NCI-H1105 (cell line): Measurements from ENCODE around the gene TPX2.
"Not testable (repeated sequence)": the region's sequence is repeated elsewhere in the genome, so short reads cannot be mapped to it uniquely, and the experiment has no call there.

Experiments
- DNase-seq: peaks from one replicate; lab custom pipeline; 2025; lab: John Stamatoyannopoulos, UW

The TPX2 gene

GRCh38 chr20:31720486-31721407 is 18.3 kb upstream of the TPX2 start:
- DNase-seq: no peak

- no peak for DNase-seq
These were observed 17.5 kb upstream of the TPX2 start for GRCh38 chr20:31721408-31722256.

- peak; percentile 84 for DNase-seq
These were observed 16.6 kb upstream of the TPX2 start, which contains the start of gene BCL2L1 for GRCh38 chr20:31722257-31723068. BCL2L1 (minus strand) TSS chr20:31722868; CDS start chr20:31722218, 650 bp downstream.

GRCh38 chr20:31723069-31723318 is 16.1 kb upstream of the TPX2 start:
- no peak for DNase-seq

- DNase-seq: peak; percentile 99
These were observed 15.6 kb upstream of the TPX2 start for GRCh38 chr20:31723319-31724078.

GRCh38 chr20:31731321-31731717 is 7.8 kb upstream of the TPX2 start:
- DNase-seq: no peak

- no peak for DNase-seq
These were observed 474 bp downstream of the TPX2 start for GRCh38 chr20:31739550-31739977.

- no peak for DNase-seq
These were observed 1.1 kb downstream of the TPX2 start for GRCh38 chr20:31740208-31740607.

GRCh38 chr20:31740656-31741323 is 1.7 kb downstream of the TPX2 start:
- DNase-seq: no peak

GRCh38 chr20:31746068-31746878 is 7.2 kb downstream of the TPX2 start:
- no peak for DNase-seq

- not testable (repeated sequence) for DNase-seq
These were observed 7.9 kb downstream of the TPX2 start for GRCh38 chr20:31747028-31747427.

GRCh38 chr20:31747640-31748039 is 8.6 kb downstream of the TPX2 start:
- no peak for DNase-seq

GRCh38 chr20:31749223-31749622 is 10.1 kb downstream of the TPX2 start:
- no peak for DNase-seq

- no peak for DNase-seq
These were observed 12.0 kb downstream of the TPX2 start for GRCh38 chr20:31751126-31751525.

- no peak for DNase-seq
These were observed 18.2 kb downstream of the TPX2 start for GRCh38 chr20:31757254-31757653.

GRCh38 chr20:31758521-31758920 is 19.4 kb downstream of the TPX2 start:
- DNase-seq: no peak

- DNase-seq: no peak
These were observed 19.9 kb downstream of the TPX2 start for GRCh38 chr20:31758991-31759390.

GRCh38 chr20:31759836-31760518 is 20.9 kb downstream of the TPX2 start:
- DNase-seq: no peak

- DNase-seq: no peak
These were observed 21.6 kb downstream of the TPX2 start for GRCh38 chr20:31760519-31761240.
